Measurements from ENCODE around the gene C19orf25.

DNA sequence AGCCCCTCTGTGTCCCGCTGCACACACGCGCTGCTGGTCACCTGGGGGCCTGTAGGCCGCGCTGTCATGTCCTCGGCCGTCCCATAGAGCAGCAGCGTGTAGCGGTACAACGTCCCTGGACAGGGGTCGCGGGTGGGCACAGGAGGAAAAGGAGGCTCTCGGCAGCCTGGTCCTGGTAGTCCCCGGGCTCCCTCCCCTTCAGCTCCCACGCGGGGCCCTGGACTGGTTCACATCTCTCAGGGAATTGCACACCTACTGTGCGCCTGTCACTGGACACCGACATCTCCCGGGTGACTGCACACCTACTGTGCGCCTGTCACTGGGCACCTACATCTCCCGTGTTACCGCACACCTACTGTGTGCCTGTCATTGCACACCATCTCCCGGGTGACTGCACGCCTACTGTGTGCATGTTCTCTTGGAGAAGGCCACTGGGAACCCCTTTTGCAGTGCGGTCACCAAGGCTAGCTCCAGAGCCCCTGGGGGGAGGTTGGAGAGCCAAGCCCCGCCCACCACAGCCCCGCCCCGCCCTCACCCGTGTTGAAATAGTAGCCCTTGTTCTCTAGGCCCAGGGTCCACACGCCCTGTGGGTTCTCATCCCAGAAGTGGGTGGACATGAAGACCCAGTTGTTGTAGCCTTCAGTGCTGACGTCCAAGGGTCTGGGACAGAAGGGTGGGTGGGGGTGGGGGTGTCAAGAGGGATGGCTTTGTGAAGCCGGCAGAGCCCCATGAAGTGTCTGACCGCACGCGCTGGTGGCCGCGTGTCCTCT is 3.5 kb upstream of the C19orf25 start:
- TF ChIP-seq POLR2A (IDR thresholded peaks at IDR 0.05) = no peak
- TF ChIP-seq, protein P1, sequence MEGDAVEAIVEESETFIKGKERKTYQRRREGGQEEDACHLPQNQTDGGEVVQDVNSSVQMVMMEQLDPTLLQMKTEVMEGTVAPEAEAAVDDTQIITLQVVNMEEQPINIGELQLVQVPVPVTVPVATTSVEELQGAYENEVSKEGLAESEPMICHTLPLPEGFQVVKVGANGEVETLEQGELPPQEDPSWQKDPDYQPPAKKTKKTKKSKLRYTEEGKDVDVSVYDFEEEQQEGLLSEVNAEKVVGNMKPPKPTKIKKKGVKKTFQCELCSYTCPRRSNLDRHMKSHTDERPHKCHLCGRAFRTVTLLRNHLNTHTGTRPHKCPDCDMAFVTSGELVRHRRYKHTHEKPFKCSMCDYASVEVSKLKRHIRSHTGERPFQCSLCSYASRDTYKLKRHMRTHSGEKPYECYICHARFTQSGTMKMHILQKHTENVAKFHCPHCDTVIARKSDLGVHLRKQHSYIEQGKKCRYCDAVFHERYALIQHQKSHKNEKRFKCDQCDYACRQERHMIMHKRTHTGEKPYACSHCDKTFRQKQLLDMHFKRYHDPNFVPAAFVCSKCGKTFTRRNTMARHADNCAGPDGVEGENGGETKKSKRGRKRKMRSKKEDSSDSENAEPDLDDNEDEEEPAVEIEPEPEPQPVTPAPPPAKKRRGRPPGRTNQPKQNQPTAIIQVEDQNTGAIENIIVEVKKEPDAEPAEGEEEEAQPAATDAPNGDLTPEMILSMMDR (IDR thresholded peaks at IDR 0.05) = no peak

Data from heart left ventricle (tissue), 13 donors.